HEK293 (cell line): ENCODE results near the gene RIMS1.

Experiments
- CTCF ChIA-PET: fragments of 350-600 bp; formaldehyde crosslinking; extraction: SDS; loops from one replicate; lab custom pipeline; 2021; ENCODE audit warnings: antibody characterized with exemption; lab: Yijun Ruan, JAX
- POLR2A ChIA-PET: fragments of 300-600 bp; formaldehyde crosslinking; extraction: SDS; loops from one replicate; lab custom pipeline; 2020; ENCODE audit warnings: antibody characterized with exemption, inconsistent platforms; lab: Yijun Ruan, JAX
- H3K27ac ChIP-seq: fragments of 200-500 bp; sonication (Bioruptor generic); 2 replicates; pipeline ENCODE4 v1.5.1; 2014; ENCODE audit warnings: low read depth, low read length, control low read depth, inconsistent platforms; ENCODE audit errors: extremely low read depth
- H3K36me3 ChIP-seq, 2 experiments: fragments of 200-500 bp in 1 of 2; sonication (Bioruptor generic) in 1 of 2; 1 replicate in 1 of 2; 2 replicates in 1 of 2; pipeline ENCODE4 v1.5.1; 2014 to 2017; ENCODE audit warnings: inconsistent platforms in 2 of 2, low read length in 2 of 2; ENCODE audit not compliant: control insufficient read depth in 2 of 2, insufficient read depth in 1 of 2
- H3K4me1 ChIP-seq: fragments of 200-500 bp; sonication (Bioruptor generic); 2 replicates; pipeline ENCODE4 v1.5.1; 2014; ENCODE audit warnings: mild to moderate bottlenecking, low read length, inconsistent platforms; ENCODE audit not compliant: control insufficient read depth, insufficient read depth
- H3K4me3 ChIP-seq: 2 replicates; pipeline ENCODE4 v1.5.1; 2011; ENCODE audit warnings: low read depth, mild to moderate bottlenecking, control low read depth, low read length, moderate library complexity
- H3K9me3 ChIP-seq: fragments of 200-500 bp; sonication (Bioruptor generic); 2 replicates; pipeline ENCODE4 v1.5.1; 2014; ENCODE audit warnings: low read depth, low read length, inconsistent platforms; ENCODE audit not compliant: control insufficient read depth, insufficient read depth
- BCL11A ChIP-seq: fragments of 450-650 bp; formaldehyde crosslinking; IDR thresholded peaks from 2 replicates; pipeline ENCODE4 v1.5.1; 2016; ENCODE audit warnings: low read depth, missing biosample characterization, missing genetic modification characterization
- HOXD13 ChIP-seq: sonication (generic); formaldehyde crosslinking; IDR thresholded peaks from 2 replicates; pipeline ENCODE4 v1.8.0; 2022; ENCODE audit warnings: missing genetic modification reagents, borderline replicate concordance
- REPIN1 ChIP-seq: fragments of 450-650 bp; formaldehyde crosslinking; IDR thresholded peaks from 2 replicates; pipeline ENCODE4 v1.5.1; 2017; ENCODE audit warnings: missing biosample characterization, missing genetic modification characterization, low read depth
- ZBTB7A ChIP-seq: fragments of 450-650 bp; formaldehyde crosslinking; IDR thresholded peaks from 2 replicates; pipeline ENCODE4 v1.5.1; 2016; ENCODE audit warnings: low read depth, missing biosample characterization, missing genetic modification characterization
- ZNF133 ChIP-seq: fragments of 450-650 bp; formaldehyde crosslinking; IDR thresholded peaks from 2 replicates; pipeline ENCODE4 v1.5.1; 2016; ENCODE audit warnings: missing biosample characterization, missing genetic modification characterization
- ZNF138 ChIP-seq: fragments of 450-650 bp; formaldehyde crosslinking; IDR thresholded peaks from 2 replicates; pipeline ENCODE4 v1.5.1; 2016; ENCODE audit warnings: missing biosample characterization, missing genetic modification characterization, borderline replicate concordance
- ZNF221 ChIP-seq: fragments of 450-650 bp; formaldehyde crosslinking; IDR thresholded peaks from 2 replicates; pipeline ENCODE4 v1.5.1; 2017; ENCODE audit warnings: missing biosample characterization, missing genetic modification characterization, borderline replicate concordance
- ZNF266 ChIP-seq: fragments of 450-650 bp; formaldehyde crosslinking; IDR thresholded peaks from 2 replicates; pipeline ENCODE4 v1.5.1; 2016; ENCODE audit warnings: missing biosample characterization, missing genetic modification characterization, low read depth
- ZNF354C ChIP-seq: fragments of 450-650 bp; formaldehyde crosslinking; IDR thresholded peaks from 2 replicates; pipeline ENCODE4 v1.5.1; 2016; ENCODE audit warnings: missing biosample characterization, missing genetic modification characterization, low read depth, borderline replicate concordance
- ZNF398 ChIP-seq: fragments of 450-650 bp; formaldehyde crosslinking; IDR thresholded peaks from 2 replicates; pipeline ENCODE4 v1.5.1; 2017; ENCODE audit warnings: missing biosample characterization, missing genetic modification characterization
- ZNF433 ChIP-seq: fragments of 450-650 bp; formaldehyde crosslinking; IDR thresholded peaks from 2 replicates; pipeline ENCODE4 v1.5.1; 2016; ENCODE audit warnings: missing biosample characterization, missing genetic modification characterization, low read depth
- ZNF530 ChIP-seq: fragments of 450-650 bp; formaldehyde crosslinking; IDR thresholded peaks from 2 replicates; pipeline ENCODE4 v1.5.1; 2016; ENCODE audit warnings: low read depth, missing biosample characterization, missing genetic modification characterization
- ZNF544 ChIP-seq: fragments of 450-650 bp; formaldehyde crosslinking; IDR thresholded peaks from 2 replicates; pipeline ENCODE4 v1.5.0; 2017; ENCODE audit warnings: missing biosample characterization, missing genetic modification characterization
- ZNF571 ChIP-seq: fragments of 450-650 bp; formaldehyde crosslinking; IDR thresholded peaks from 2 replicates; pipeline ENCODE4 v1.5.0; 2017; ENCODE audit warnings: missing biosample characterization, missing genetic modification characterization
- ZNF645 ChIP-seq: fragments of 450-650 bp; formaldehyde crosslinking; IDR thresholded peaks from 2 replicates; pipeline ENCODE4; 2016; ENCODE audit warnings: missing biosample characterization, missing genetic modification characterization
- ZNF670 ChIP-seq: fragments of 450-650 bp; formaldehyde crosslinking; IDR thresholded peaks from 2 replicates; pipeline ENCODE4 v1.5.1; 2016; ENCODE audit warnings: missing biosample characterization, missing genetic modification characterization, low read depth
- ZNF776 ChIP-seq: fragments of 450-650 bp; formaldehyde crosslinking; IDR thresholded peaks from 2 replicates; pipeline ENCODE4 v1.5.0; 2017; ENCODE audit warnings: missing biosample characterization, missing genetic modification characterization, borderline replicate concordance
- TF ChIP-seq, protein P1 (sequence below): fragments of 450-650 bp; formaldehyde crosslinking; IDR thresholded peaks from 2 replicates; pipeline ENCODE4 v1.5.1; 2016; ENCODE audit warnings: missing biosample characterization, missing genetic modification characterization
- TF ChIP-seq, protein P2 (sequence below): fragments of 450-650 bp; formaldehyde crosslinking; IDR thresholded peaks from 2 replicates; pipeline ENCODE4 v1.5.1; 2017; ENCODE audit warnings: missing biosample characterization, missing genetic modification characterization

Gene RIMS1

GRCh38 chr6:72288592-72288991, 402.2 kb downstream of the RIMS1 start:
- no peak for TF ChIP-seq ZBTB7A (tag by site-specific recombination)
- TF ChIP-seq ZNF266 (tag by site-specific recombination) = no peak
- no peak for TF ChIP-seq ZNF571
- TF ChIP-seq, protein P1, sequence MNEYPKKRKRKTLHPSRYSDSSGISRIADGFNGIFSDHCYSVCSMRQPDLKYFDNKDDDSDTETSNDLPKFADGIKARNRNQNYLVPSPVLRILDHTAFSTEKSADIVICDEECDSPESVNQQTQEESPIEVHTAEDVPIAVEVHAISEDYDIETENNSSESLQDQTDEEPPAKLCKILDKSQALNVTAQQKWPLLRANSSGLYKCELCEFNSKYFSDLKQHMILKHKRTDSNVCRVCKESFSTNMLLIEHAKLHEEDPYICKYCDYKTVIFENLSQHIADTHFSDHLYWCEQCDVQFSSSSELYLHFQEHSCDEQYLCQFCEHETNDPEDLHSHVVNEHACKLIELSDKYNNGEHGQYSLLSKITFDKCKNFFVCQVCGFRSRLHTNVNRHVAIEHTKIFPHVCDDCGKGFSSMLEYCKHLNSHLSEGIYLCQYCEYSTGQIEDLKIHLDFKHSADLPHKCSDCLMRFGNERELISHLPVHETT (tag by site-specific recombination) = no peak
- no peak for TF ChIP-seq HOXD13 (CRISPR knock-in tag)
- TF ChIP-seq BCL11A (tag by site-specific recombination) = no peak
- no peak for TF ChIP-seq REPIN1
- TF ChIP-seq ZNF670 = no peak
- no peak for TF ChIP-seq ZNF645 (tag by site-specific recombination)
- TF ChIP-seq ZNF138 (tag by site-specific recombination) = no peak
- TF ChIP-seq ZNF433 = no peak
- TF ChIP-seq ZNF398 = no peak
- TF ChIP-seq, protein P2, sequence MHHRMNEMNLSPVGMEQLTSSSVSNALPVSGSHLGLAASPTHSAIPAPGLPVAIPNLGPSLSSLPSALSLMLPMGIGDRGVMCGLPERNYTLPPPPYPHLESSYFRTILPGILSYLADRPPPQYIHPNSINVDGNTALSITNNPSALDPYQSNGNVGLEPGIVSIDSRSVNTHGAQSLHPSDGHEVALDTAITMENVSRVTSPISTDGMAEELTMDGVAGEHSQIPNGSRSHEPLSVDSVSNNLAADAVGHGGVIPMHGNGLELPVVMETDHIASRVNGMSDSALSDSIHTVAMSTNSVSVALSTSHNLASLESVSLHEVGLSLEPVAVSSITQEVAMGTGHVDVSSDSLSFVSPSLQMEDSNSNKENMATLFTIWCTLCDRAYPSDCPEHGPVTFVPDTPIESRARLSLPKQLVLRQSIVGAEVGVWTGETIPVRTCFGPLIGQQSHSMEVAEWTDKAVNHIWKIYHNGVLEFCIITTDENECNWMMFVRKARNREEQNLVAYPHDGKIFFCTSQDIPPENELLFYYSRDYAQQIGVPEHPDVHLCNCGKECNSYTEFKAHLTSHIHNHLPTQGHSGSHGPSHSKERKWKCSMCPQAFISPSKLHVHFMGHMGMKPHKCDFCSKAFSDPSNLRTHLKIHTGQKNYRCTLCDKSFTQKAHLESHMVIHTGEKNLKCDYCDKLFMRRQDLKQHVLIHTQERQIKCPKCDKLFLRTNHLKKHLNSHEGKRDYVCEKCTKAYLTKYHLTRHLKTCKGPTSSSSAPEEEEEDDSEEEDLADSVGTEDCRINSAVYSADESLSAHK (tag by site-specific recombination) = no peak
- no peak for TF ChIP-seq ZNF776 (tag by site-specific recombination)
- no peak for TF ChIP-seq ZNF354C (tag by site-specific recombination)
- no peak for TF ChIP-seq ZNF544 (tag by site-specific recombination)
- TF ChIP-seq ZNF221 (tag by site-specific recombination) = no peak
- TF ChIP-seq, all 188 proteins: peak for 0
- ChIA-PET CTCF (interaction anchor here (1.6 kb wide), 1 partner anchor 17 kb away, joined by 3 read pairs; no protein-coding TSS in a partner anchor), POLR2A (no interaction called here)
- no peak overlapping the region for H3K27ac ChIP-seq
- no peak overlapping the region for H3K4me3 ChIP-seq
- H3K9me3 ChIP-seq = no peaks in the 10 kb centered on the region
- H3K36me3 ChIP-seq = no peaks in the 10 kb centered on the region
- no peaks in the 10 kb centered on the region for H3K4me1 ChIP-seq

GRCh38 chr6:72290620-72291019, 404.3 kb downstream of the RIMS1 start:
- Histone ChIP-seq H3K9me3 (no peaks in the 10 kb centered on the region), H3K27ac (no peak overlapping the region), H3K4me3 (no peak overlapping the region), H3K4me1 (no peaks in the 10 kb centered on the region), H3K36me3 (no peaks in the 10 kb centered on the region)
- ChIA-PET CTCF (interaction anchor here (0.6 kb wide), 1 partner anchor 86 kb away, joined by 3 read pairs; no protein-coding TSS in a partner anchor), POLR2A (no interaction called here)
- peak; percentile 57; the same call in 1 of the 2 replicates for TF ChIP-seq ZNF133 (tag by site-specific recombination)
- no peak for TF ChIP-seq ZNF530 (tag by site-specific recombination)
